ENCODE measurements around the gene IRF7. TPM values are rescaled to one million over a fixed set of nuclear protein-coding genes. Genes with fewer than 3 reads are reported as not detected.

The IRF7 gene
- total and polyA plus RNA-seq, 11 donors, result 5.5 to 30.6 (median 14.9) TPM

DNA sequence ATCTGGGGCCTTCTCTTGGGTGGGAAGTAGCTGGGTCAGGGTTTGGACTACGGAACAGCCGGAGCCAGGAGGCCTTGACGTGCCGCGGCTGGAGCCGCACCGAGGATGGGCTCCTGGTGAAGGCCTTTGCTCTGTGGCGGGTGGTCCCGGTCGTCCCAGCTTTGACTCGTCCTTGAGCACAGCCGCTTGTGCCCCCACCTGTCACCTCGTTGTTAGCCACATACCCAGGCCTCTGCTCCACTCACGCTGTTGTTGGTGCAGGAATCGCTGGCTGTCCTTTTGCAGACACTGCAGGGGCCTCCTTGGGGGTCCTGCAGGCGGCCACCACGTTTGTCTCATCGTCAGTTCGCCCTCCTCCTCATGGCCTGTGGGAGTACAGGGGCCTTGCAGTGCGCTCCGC, 22.4 kb downstream of the IRF7 start:
- no peak for ATAC-seq
- TF ChIP-seq, protein P1, sequence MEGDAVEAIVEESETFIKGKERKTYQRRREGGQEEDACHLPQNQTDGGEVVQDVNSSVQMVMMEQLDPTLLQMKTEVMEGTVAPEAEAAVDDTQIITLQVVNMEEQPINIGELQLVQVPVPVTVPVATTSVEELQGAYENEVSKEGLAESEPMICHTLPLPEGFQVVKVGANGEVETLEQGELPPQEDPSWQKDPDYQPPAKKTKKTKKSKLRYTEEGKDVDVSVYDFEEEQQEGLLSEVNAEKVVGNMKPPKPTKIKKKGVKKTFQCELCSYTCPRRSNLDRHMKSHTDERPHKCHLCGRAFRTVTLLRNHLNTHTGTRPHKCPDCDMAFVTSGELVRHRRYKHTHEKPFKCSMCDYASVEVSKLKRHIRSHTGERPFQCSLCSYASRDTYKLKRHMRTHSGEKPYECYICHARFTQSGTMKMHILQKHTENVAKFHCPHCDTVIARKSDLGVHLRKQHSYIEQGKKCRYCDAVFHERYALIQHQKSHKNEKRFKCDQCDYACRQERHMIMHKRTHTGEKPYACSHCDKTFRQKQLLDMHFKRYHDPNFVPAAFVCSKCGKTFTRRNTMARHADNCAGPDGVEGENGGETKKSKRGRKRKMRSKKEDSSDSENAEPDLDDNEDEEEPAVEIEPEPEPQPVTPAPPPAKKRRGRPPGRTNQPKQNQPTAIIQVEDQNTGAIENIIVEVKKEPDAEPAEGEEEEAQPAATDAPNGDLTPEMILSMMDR (IDR thresholded peaks at IDR 0.05), result no peak
- TF ChIP-seq POLR2A (IDR thresholded peaks at IDR 0.05), result no peak
- Histone ChIP-seq H3K4me1 (no peaks in the 10 kb centered on the region), H3K27ac (no peak overlapping the region), H3K27me3 (no peaks in the 10 kb centered on the region), H3K4me3 (no peak overlapping the region), H3K36me3 (peaks cover 0 to 99% (median 95%) of the 10 kb centered on the region in 9 donors), H3K9me3 (no peaks in the 10 kb centered on the region)
- intact Hi-C loops (cut with DNase I), result no loop called here
- peak in 1 of 5 donors; percentile 48 for DNase-seq
- 92 to 94% (median 93%) methylated on average over 19 to 21 of the region's 21 CpGs for WGBS, 4 donors

DNA sequence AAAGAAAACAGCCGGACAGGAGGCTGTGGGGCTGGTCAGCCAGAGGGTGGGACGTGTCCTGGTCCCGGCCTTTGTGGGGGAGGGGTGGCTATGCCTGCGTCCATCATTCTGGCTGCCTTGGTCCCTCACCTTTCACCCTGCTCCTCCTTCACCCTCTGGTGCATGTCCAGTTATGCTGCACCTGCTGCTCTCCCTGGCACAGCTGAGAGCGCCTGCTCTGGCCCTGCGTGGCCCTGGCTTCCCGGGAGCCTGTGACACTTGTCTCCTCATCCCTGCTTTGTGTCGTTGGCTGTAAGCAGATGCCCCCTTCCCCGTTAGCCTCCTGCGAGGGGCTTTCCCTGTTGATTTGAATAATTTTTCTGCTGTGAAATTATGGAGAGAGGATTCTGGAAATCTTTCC, 22.8 kb downstream of the IRF7 start:
- no peak for ATAC-seq
- H3K4me3 ChIP-seq, result no peak overlapping the region
- no peak overlapping the region for H3K27ac ChIP-seq
- no peaks in the 10 kb centered on the region for H3K9me3 ChIP-seq
- no peaks in the 10 kb centered on the region for H3K27me3 ChIP-seq
- 89 to 91% (median 90%) methylated on average over 10 of the region's 10 CpGs for WGBS, 4 donors
- peaks cover 0 to 4% (median 0%) of the 10 kb centered on the region in 12 donors for H3K4me1 ChIP-seq
- H3K36me3 ChIP-seq, result peaks cover 0 to 99% (median 95%) of the 10 kb centered on the region in 9 donors
- TF ChIP-seq, protein P1 (IDR thresholded peaks at IDR 0.05), result no peak
- no peak for TF ChIP-seq POLR2A (IDR thresholded peaks at IDR 0.05)
- intact Hi-C loops (cut with DNase I), result no loop called here
- no peak for DNase-seq

DNA sequence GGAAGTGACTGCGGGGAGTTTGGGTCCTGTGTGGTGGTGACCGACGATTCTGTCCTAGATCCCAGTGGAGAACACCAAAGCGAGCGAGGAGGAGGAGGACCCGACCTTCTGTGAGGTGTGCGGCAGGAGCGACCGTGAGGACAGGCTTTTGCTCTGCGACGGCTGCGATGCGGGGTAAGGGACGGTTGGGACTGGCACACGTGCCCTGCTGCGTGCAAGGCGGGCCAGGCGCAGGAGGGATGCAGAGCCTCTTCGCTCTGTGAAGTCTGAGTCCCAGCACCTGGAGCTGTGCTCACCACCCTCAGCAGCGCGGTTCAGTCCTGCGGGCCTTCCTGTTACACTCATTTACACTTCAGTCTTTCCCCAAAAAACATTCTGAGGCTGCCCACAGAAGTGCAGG, 23.2 kb downstream of the IRF7 start:
- ATAC-seq (no peak), DNase-seq (no peak)
- Histone ChIP-seq H3K27ac (no peak overlapping the region), H3K4me1 (peaks cover 0 to 8% (median 0%) of the 10 kb centered on the region in 12 donors), H3K36me3 (peaks cover 0 to 99% (median 95%) of the 10 kb centered on the region in 9 donors), H3K4me3 (no peak overlapping the region), H3K27me3 (no peaks in the 10 kb centered on the region), H3K9me3 (no peaks in the 10 kb centered on the region)
- WGBS, 4 donors, result 96 to 97% (median 96%) methylated on average over 22 of the region's 22 CpGs
- no peak for TF ChIP-seq POLR2A (IDR thresholded peaks at IDR 0.05)
- TF ChIP-seq, protein P1 (IDR thresholded peaks at IDR 0.05), result no peak
- intact Hi-C loops (cut with DNase I), result no loop called here

DNA sequence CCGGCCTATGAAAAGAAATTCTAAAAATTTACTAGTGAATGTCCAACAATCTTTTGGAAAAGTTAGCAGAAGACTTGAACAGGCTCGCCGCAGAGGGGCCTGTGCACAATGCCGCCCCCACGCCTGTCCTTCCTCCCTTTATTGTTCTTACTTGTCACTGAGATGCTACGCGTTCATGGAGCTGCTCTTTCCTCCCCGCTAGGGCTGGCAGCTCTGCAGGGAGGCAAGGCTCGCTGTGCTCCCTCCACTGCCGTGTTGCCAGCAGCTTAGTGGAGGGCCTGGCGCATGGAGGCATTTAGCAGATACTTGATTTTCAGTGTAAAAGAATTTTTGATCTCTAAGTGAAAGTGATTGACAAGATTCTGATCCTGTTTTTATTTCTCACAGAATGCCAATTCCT, 24.8 kb downstream of the IRF7 start:
- no peak for TF ChIP-seq POLR2A (IDR thresholded peaks at IDR 0.05)
- TF ChIP-seq, protein P1 (IDR thresholded peaks at IDR 0.05), result no peak
- no peaks in the 10 kb centered on the region for H3K9me3 ChIP-seq
- 74 to 80% (median 76%) methylated on average over 11 of the region's 11 CpGs for WGBS, 4 donors
- DNase-seq (no peak), ATAC-seq (no peak)
- no peaks in the 10 kb centered on the region for H3K27me3 ChIP-seq
- H3K4me3 ChIP-seq, result no peak overlapping the region
- no peak overlapping the region for H3K27ac ChIP-seq
- peaks cover 0 to 98% (median 93%) of the 10 kb centered on the region in 9 donors for H3K36me3 ChIP-seq
- H3K4me1 ChIP-seq, result peaks cover 0 to 16% (median 0%) of the 10 kb centered on the region in 12 donors
- intact Hi-C loops (cut with DNase I), result no loop called here

Measured in heart left ventricle (tissue), 16 donors.